Motor neuron (in vitro differentiated cells): ENCODE results near the gene TRABD2B. TPM values are rescaled to one million over a fixed set of nuclear protein-coding genes. Genes with fewer than 3 reads are reported as not detected.

Source experiments
- ATAC-seq, 8 experiments: fragments of 200-7000 bp; cut with Tn5 transposase; replicated peaks in 6 of 8; 2 replicates each; pipeline ENCODE4 v1.8.0; 2021; ENCODE audit warnings: mild to moderate bottlenecking in 8 of 8, moderate library complexity in 8 of 8
- H3K27ac ChIP-seq, 2 donors: fragments of 250-450 bp; sonication (Bioruptor Pico); 2 replicates each; pipeline ENCODE4 v1.9.0; 2021; ENCODE audit warnings: antibody characterized with exemption in 2 of 2, mild to moderate bottlenecking in 2 of 2, moderate library complexity in 1 of 2
- H3K4me1 ChIP-seq, 2 donors: fragments of 250-450 bp; sonication (Bioruptor Pico); replicated peaks in 1 of 2; 2 replicates each; pipeline ENCODE4 v1.6.1; 2021; ENCODE audit warnings: antibody characterized with exemption in 2 of 2, mild to moderate bottlenecking in 2 of 2, moderate library complexity in 1 of 2
- H3K4me3 ChIP-seq, 5 donors: fragments of 250-450 bp; sonication (Bioruptor Pico); 2 replicates each; pipeline ENCODE4 v1.9.0; 2021; ENCODE audit warnings: antibody characterized with exemption in 5 of 5, mild to moderate bottlenecking in 5 of 5, moderate library complexity in 4 of 5
- WGBS, 10 experiments: fragments of 450-650 bp; shearing (Covaris generic); methylation state at CpG; one replicate each; pipeline ENCODE4 v1.0.0; 2022; 5-methylcytosine and 5-hydroxymethylcytosine counted together
- in situ Hi-C, 9 experiments: fragments of 400-800 bp; cut with MboI; loops; one replicate each; pipeline ENCODE4 v1.15.0; 2021; ENCODE audit warnings: low sequenced_read_pairs in 9 of 9, low pct_unique_long_range_greater_than_20kb in 2 of 9; ENCODE audit not compliant: unreplicated experiment in 9 of 9
- total RNA-seq, 8 experiments: library from RNA; unstranded; fragments of 300-600 nt; gene quantifications; 2 replicates each; pipeline versions ENCODE4 v1.2.3 to v1.2.4, GENCODE V29; 2022

TRABD2B gene
- total RNA-seq, 8 experiments from 2014 or later: 0.11 to 1.1 (median 0.42) TPM

- in situ Hi-C loops: no loop called here
- WGBS, 10 experiments: 73 to 100% (median 94%) methylated on average over 1 of the region's 2 CpGs; no CpG with 5 or more reads in 4 of the 10 experiments
Observed at GRCh38 chr1:47887060-47887459, 110.1 kb downstream of the TRABD2B start.

GRCh38 chr1:47886141-47886540 is 111.0 kb downstream of the TRABD2B start:
- ATAC-seq: no peak

More at GRCh38 chr1:47887060-47887459, 110.1 kb downstream of the TRABD2B start:
- H3K4me1 ChIP-seq: peaks cover 31 to 36% of the 10 kb centered on the region in 2 donors
- no peak overlapping the region for H3K4me3 ChIP-seq
- no peak overlapping the region for H3K27ac ChIP-seq
- ATAC-seq: no peak

GRCh38 chr1:47885062-47885830 is 111.9 kb downstream of the TRABD2B start:
- ATAC-seq: no peak
- Histone ChIP-seq H3K4me1 (peaks cover 37 to 44% of the 10 kb centered on the region in 2 donors), H3K27ac (no peak overlapping the region), H3K4me3 (no peak overlapping the region)
- WGBS, 10 experiments: 6 to 90% (median 48%) methylated on average over 1 to 8 of the region's 8 CpGs
- in situ Hi-C loops: no loop called here

More at GRCh38 chr1:47886141-47886540, 111.0 kb downstream of the TRABD2B start:
- in situ Hi-C loops: no loop called here
- WGBS, 10 experiments: 29 to 100% (median 38%) methylated on average over 1 to 7 of the region's 7 CpGs; no CpG with 5 or more reads in 3 of the 10 experiments
- H3K27ac ChIP-seq: no peak overlapping the region
- no peak overlapping the region for H3K4me3 ChIP-seq
- H3K4me1 ChIP-seq: peaks cover 37 to 44% of the 10 kb centered on the region in 2 donors

GRCh38 chr1:47883963-47884362 is 113.2 kb downstream of the TRABD2B start:
- H3K27ac ChIP-seq: no peak overlapping the region
- ATAC-seq: peak in 2 of 8 experiments; percentile 7 to 8
- H3K4me1 ChIP-seq: peaks cover 37 to 44% of the 10 kb centered on the region in 2 donors
- 33 to 100% (median 86%) methylated on average over 1 of the region's 1 CpG; no CpG with 5 or more reads in 3 of the 10 experiments for WGBS, 10 experiments
- in situ Hi-C loops: no loop called here
- no peak overlapping the region for H3K4me3 ChIP-seq

GRCh38 chr1:47881505-47882442 is 115.4 kb downstream of the TRABD2B start:
- in situ Hi-C loops: no loop called here
- H3K4me3 ChIP-seq: no peak overlapping the region
- peak; percentile 92 to 99 (median 94) for ATAC-seq

GRCh38 chr1:47876587-47876963 is 120.6 kb downstream of the TRABD2B start:
- Histone ChIP-seq H3K4me3 (no peak overlapping the region), H3K27ac (peak overlapping the region; percentile 37 to 53), H3K4me1 (peaks cover 18 to 36% of the 10 kb centered on the region in 2 donors)
- in situ Hi-C loops: no loop called here
- ATAC-seq: no peak
- WGBS, 10 experiments: 50 to 90% (median 68%) methylated on average over 1 to 4 of the region's 4 CpGs; no CpG with 5 or more reads in 3 of the 10 experiments

More at GRCh38 chr1:47881505-47882442, 115.4 kb downstream of the TRABD2B start:
- WGBS, 10 experiments: 33 to 87% (median 76%) methylated on average over 2 to 14 of the region's 17 CpGs; no CpG with 5 or more reads in 1 of the 10 experiments
- peaks cover 21 to 28% of the 10 kb centered on the region in 2 donors for H3K4me1 ChIP-seq
- H3K27ac ChIP-seq: peak overlapping the region in 1 of 2 donors; percentile 39

GRCh38 chr1:47875831-47876586 is 121.2 kb downstream of the TRABD2B start:
- in situ Hi-C loops: no loop called here
- ATAC-seq: peak in 6 of 8 experiments; percentile 48 to 94 (median 90)
- peaks cover 16 to 38% of the 10 kb centered on the region in 2 donors for H3K4me1 ChIP-seq
- no peak overlapping the region for H3K4me3 ChIP-seq
- 20 to 71% (median 41%) methylated on average over 2 to 5 of the region's 5 CpGs; no CpG with 5 or more reads in 3 of the 10 experiments for WGBS, 10 experiments
- peak overlapping the region; percentile 37 to 53 for H3K27ac ChIP-seq

- 40 to 100% (median 92%) methylated on average over 1 to 6 of the region's 6 CpGs; no CpG with 5 or more reads in 3 of the 10 experiments for WGBS, 10 experiments
- ATAC-seq: no peak
- in situ Hi-C loops: no loop called here
Observed at GRCh38 chr1:47875036-47875435, 122.1 kb downstream of the TRABD2B start.

GRCh38 chr1:47873337-47873736 is 123.8 kb downstream of the TRABD2B start:
- Histone ChIP-seq H3K4me3 (no peak overlapping the region), H3K4me1 (peaks cover 16 to 38% of the 10 kb centered on the region in 2 donors), H3K27ac (no peak overlapping the region)
- peak in 3 of 8 experiments; percentile 83 to 97 (median 88) for ATAC-seq
- in situ Hi-C loops: no loop called here
- 0 to 93% (median 66%) methylated on average over 1 to 6 of the region's 6 CpGs; no CpG with 5 or more reads in 4 of the 10 experiments for WGBS, 10 experiments

More at GRCh38 chr1:47875036-47875435, 122.1 kb downstream of the TRABD2B start:
- Histone ChIP-seq H3K4me3 (no peak overlapping the region), H3K4me1 (peaks cover 16 to 38% of the 10 kb centered on the region in 2 donors), H3K27ac (no peak overlapping the region)

- WGBS, 10 experiments: 56 to 100% (median 69%) methylated on average over 1 to 3 of the region's 3 CpGs; no CpG with 5 or more reads in 5 of the 10 experiments
- ATAC-seq: no peak
- Histone ChIP-seq H3K27ac (no peak overlapping the region), H3K4me3 (no peak overlapping the region), H3K4me1 (peaks cover 16 to 38% of the 10 kb centered on the region in 2 donors)
- in situ Hi-C loops: no loop called here
Observed at GRCh38 chr1:47872886-47873285, 124.3 kb downstream of the TRABD2B start.

GRCh38 chr1:47871799-47872353 is 125.3 kb downstream of the TRABD2B start:
- peak in 5 of 8 experiments; percentile 15 to 74 (median 64) for ATAC-seq
- H3K27ac ChIP-seq: no peak overlapping the region
- WGBS, 10 experiments: 78 to 100% (median 100%) methylated on average over 1 to 2 of the region's 2 CpGs; no CpG with 5 or more reads in 5 of the 10 experiments
- H3K4me1 ChIP-seq: peaks cover 16 to 42% of the 10 kb centered on the region in 2 donors
- in situ Hi-C loops: no loop called here
- no peak overlapping the region for H3K4me3 ChIP-seq
